Activated CD4-positive, alpha-beta memory T cell treated with anti-CD3 and anti-CD28 coated beads for 36 hours (primary cell): ENCODE data around the gene SLC41A3. TPM values are rescaled to one million over a fixed set of nuclear protein-coding genes. Genes with fewer than 3 reads are reported as not detected.

Experiments used
- CTCF ChIA-PET: fragments of 350-600 bp; sonication (Branson Sonifier 250); formaldehyde crosslinking; loops from one replicate; lab custom pipeline; 2021; ENCODE audit warnings: antibody characterized with exemption, inconsistent platforms; lab: Charles Lee
- POLR2A ChIA-PET: fragments of 350-600 bp; sonication (Branson Sonifier 250); formaldehyde crosslinking; loops from one replicate; lab custom pipeline; 2021; ENCODE audit warnings: antibody characterized with exemption; lab: Charles Lee
- DNase-seq: peaks from one replicate; pipeline ENCODE4 v3.0.0-alpha.2; 2020
- H3K27ac Mint-ChIP-seq: one replicate; pipeline ENCODE4 v1.8.0; 2021; ENCODE audit warnings: mixed read lengths
- H3K27me3 Mint-ChIP-seq: one replicate; pipeline ENCODE4 v1.8.0; 2021; ENCODE audit warnings: mixed read lengths
- H3K36me3 Mint-ChIP-seq: one replicate; pipeline ENCODE4 v1.8.0; 2021; ENCODE audit warnings: mixed read lengths
- H3K4me1 Mint-ChIP-seq: one replicate; pipeline ENCODE4 v1.8.0; 2021; ENCODE audit warnings: low read depth, mixed read lengths
- H3K4me3 Mint-ChIP-seq: one replicate; pipeline ENCODE4 v1.8.0; 2021; ENCODE audit warnings: mild to moderate bottlenecking, mixed read lengths
- H3K9me3 Mint-ChIP-seq: one replicate; pipeline ENCODE4 v1.8.0; 2021; ENCODE audit warnings: mixed read lengths
- intact Hi-C: fragments of 100-400 bp; cut with micrococcal nuclease; formaldehyde crosslinking; loops from one replicate; pipeline ENCODE4 v1.15.1; 2023
- total RNA-seq, 2 experiments: library from RNA; stranded (reverse); gene quantifications; one replicate each; pipeline ENCODE4 v1.2.3, GENCODE V29; 2021

Gene SLC41A3
- total RNA-seq, 2 experiments from 2014 or later: 26.3 to 27.3 TPM

DNA sequence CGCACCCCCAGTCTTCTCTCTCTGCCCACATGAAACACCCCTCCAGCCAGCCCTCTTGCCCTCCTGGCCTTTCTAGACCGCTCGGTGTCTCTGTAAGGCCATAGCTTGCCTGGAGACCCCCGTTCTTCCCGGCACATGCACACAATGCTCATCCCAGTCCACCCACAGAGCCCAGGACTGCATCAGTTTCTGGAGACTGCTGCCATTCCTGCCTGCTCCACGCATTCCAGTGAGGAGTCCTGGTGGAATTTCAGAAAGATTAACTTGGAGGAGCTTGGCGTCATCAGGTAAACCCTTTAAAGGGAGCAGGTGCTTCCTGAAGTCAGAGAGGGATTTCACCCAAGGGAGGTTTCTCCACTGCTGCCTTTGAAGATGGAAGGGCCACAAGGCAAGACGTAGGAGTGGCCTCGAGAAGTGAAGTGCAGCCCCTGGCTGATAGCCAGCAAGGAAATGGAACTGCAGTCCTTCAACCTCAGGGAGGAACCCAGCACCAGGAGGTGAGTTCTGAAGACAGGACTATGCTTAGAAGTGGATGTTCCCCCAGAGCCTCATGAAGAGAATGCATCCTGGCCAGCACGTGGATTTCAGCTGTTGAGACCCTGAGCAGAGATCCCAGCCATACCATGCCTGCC, 19.2 kb downstream of the SLC41A3 start:
- Mint-ChIP-seq H3K4me3 (no peak overlapping the region), H3K27me3 (no peaks in the 10 kb centered on the region), H3K9me3 (no peaks in the 10 kb centered on the region), H3K36me3 (peaks cover 5% of the 10 kb centered on the region), H3K4me1 (peaks cover 14% of the 10 kb centered on the region), H3K27ac (no peak overlapping the region)
- ChIA-PET POLR2A (no interaction called here), CTCF (no interaction called here)
- no peak for DNase-seq
- intact Hi-C loops: no loop called here

DNA sequence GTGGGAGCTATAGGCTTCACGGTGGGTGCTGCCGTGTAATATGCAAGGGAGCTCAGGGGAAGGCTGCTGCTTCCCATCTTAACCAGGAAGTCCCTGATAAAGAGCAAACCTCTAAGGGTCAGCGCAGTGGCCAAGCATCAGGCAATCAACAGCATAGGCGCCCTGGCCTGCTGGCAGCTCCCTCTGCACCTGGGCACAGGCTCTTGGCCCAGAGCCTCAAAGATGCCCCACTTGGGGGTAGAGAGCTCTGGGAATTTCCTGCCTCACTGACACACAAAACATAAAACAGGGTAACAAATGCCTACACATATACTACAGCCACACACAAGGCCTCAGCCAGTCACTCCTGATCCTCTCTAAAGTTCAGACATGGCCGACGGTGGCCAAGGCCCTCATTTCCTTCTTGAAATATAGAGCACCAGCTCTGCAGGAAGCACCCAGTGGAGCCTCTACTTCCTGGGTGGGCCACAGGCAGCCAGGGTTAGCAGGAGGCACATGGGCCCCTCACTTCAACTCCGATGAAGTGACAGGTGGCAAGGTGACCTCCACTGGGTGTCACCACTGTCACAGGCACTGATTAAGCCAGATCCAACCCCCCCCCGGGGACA, 20.5 kb downstream of the SLC41A3 start:
- Mint-ChIP-seq H3K4me1 (peaks cover 14% of the 10 kb centered on the region), H3K36me3 (peaks cover 5% of the 10 kb centered on the region), H3K27me3 (no peaks in the 10 kb centered on the region), H3K27ac (no peak overlapping the region), H3K9me3 (no peaks in the 10 kb centered on the region), H3K4me3 (no peak overlapping the region)
- ChIA-PET CTCF (no interaction called here), POLR2A (no interaction called here)
- DNase-seq: no peak
- intact Hi-C loops: no loop called here

DNA sequence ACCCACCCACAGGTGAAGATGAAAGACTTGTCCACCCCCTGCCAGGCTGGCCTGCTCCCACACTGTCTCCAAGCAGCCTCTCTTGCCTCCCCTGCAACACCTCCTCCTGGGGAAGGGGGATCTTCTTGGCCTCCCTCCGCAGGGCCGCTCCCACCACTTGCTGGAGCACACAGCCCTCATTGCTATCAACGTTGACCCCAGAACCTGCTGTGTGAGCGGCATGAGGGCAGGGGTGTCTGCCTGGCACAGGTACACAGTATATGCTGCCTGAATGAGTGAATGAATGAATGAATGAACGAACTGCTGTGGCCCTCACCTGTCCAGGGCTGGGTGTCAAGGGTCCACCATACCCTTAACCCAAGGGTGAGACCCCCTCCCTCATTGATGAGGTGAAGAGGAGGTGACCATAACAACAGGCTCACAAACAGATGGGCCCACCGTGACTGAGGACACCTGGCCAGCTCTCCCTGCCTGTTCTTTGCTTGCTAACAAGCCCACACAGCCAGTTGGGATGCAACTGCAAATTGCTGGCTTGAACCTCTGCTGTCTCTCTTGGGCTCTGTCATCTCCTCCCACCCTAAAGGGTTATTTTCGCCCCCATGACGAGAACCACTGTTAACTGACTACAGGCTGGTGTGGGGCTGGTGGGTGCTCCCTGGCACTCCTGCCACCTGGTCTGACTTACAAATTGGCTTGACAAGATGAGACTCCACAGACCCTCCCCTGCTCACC, 22.5 kb downstream of the SLC41A3 start:
- CTCF ChIA-PET: no interaction called here
- DNase-seq: no peak
- intact Hi-C loops: no loop called here
- POLR2A ChIA-PET: no interaction called here
- Mint-ChIP-seq H3K4me1 (peaks cover 14% of the 10 kb centered on the region), H3K9me3 (no peaks in the 10 kb centered on the region), H3K36me3 (no peaks in the 10 kb centered on the region), H3K4me3 (no peak overlapping the region), H3K27ac (no peak overlapping the region), H3K27me3 (no peaks in the 10 kb centered on the region)

DNA sequence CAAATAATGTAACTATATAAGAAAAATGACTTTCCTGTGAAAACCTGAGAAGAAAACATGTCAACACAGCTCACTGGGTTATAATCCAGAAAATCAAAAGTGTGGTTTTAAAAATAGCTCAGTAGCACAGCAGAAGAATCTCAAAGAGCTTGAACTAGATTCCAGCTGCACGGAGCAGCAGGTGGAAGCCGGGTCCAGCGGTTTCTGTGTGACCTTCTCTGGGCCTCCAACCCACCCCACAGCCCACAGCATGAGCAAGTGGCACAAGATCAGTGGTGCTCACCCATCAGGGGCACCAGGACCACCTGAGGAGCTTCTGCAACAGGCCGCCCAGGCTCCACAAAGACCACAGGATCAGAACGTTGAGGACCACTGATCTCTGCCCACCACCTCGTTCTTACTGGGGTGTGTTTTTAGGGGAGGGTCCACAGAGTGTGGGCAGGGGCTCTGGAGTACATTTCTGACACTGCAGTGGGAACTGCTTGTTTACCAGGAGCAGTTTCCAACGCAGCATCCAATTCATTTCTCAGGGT, 23.2 kb downstream of the SLC41A3 start:
- no peak for DNase-seq
- no peak overlapping the region for H3K4me3 Mint-ChIP-seq
- H3K36me3 Mint-ChIP-seq: no peaks in the 10 kb centered on the region
- no peaks in the 10 kb centered on the region for H3K27me3 Mint-ChIP-seq
- intact Hi-C loops: no loop called here
- H3K27ac Mint-ChIP-seq: no peak overlapping the region
- H3K9me3 Mint-ChIP-seq: no peaks in the 10 kb centered on the region
- CTCF ChIA-PET: no interaction called here
- H3K4me1 Mint-ChIP-seq: peaks cover 14% of the 10 kb centered on the region
- POLR2A ChIA-PET: no interaction called here

DNA sequence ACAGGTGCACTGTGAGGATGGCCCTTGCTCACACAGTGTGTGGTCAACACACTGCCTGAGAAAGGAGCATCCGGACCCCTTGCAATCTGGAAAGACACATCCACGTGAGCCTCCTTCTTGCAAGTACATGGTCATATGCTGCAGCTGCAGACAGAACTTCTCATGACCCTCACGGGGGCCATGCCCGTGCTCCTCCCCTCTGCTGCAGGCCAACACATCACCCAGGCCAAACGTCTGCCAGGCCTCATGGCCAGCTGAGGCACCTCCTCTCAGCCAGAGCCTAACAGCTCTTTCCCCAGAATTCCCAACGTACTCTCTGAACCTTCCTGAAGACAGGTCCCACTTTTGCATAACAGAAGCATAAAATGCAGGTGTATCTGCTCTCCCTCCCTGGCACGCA, 25.3 kb downstream of the SLC41A3 start:
- POLR2A ChIA-PET: no interaction called here
- H3K4me3 Mint-ChIP-seq: no peak overlapping the region
- DNase-seq: no peak
- no peak overlapping the region for H3K27ac Mint-ChIP-seq
- H3K36me3 Mint-ChIP-seq: no peaks in the 10 kb centered on the region
- no peaks in the 10 kb centered on the region for H3K9me3 Mint-ChIP-seq
- intact Hi-C loops: no loop called here
- H3K4me1 Mint-ChIP-seq: peaks cover 6% of the 10 kb centered on the region
- CTCF ChIA-PET: no interaction called here
- H3K27me3 Mint-ChIP-seq: no peaks in the 10 kb centered on the region

DNA sequence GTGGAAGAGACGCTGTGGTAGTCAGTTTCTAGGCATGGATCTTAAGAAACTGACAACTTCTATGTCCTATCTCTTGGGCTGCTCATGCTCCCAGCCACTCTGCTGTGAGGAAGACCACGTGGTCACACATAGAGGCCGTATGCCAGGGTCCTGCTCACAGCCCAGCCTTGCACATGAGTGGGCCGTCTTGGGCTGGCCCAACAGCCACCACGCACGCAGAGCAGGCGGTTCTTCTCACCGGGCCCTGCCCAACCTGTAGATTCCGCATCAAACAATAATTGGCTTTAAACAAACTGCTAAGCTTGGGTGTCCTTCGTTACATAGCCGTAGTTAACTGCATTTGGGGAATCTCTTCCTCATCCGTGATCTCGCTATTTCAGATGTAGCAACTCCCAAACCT, 26.0 kb downstream of the SLC41A3 start:
- no peaks in the 10 kb centered on the region for H3K36me3 Mint-ChIP-seq
- ChIA-PET CTCF (interaction anchor here (0.9 kb wide), 1 partner anchor 10 kb away, joined by 3 read pairs; no protein-coding TSS in a partner anchor), POLR2A (no interaction called here)
- no peak for DNase-seq
- intact Hi-C loops: no loop called here
- no peaks in the 10 kb centered on the region for H3K27me3 Mint-ChIP-seq
- H3K4me3 Mint-ChIP-seq: no peak overlapping the region
- no peaks in the 10 kb centered on the region for H3K9me3 Mint-ChIP-seq
- H3K4me1 Mint-ChIP-seq: peaks cover 8% of the 10 kb centered on the region
- no peak overlapping the region for H3K27ac Mint-ChIP-seq

DNA sequence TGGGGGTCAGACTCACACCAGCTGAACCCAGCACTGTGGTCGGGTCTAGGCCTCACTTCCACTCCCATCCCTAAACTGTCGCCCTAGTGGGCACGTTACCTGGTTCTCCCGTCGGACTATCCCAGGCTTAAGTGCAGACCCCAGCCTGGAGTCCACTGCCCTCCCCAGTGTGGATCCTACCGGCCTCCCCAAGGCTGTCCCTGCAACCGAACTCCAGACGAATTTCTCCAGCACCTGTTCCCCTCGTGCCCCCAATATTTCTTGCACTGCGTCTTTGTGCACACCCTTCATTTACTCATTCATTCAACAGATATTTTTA, 26.5 kb downstream of the SLC41A3 start:
- POLR2A ChIA-PET: no interaction called here

DNA sequence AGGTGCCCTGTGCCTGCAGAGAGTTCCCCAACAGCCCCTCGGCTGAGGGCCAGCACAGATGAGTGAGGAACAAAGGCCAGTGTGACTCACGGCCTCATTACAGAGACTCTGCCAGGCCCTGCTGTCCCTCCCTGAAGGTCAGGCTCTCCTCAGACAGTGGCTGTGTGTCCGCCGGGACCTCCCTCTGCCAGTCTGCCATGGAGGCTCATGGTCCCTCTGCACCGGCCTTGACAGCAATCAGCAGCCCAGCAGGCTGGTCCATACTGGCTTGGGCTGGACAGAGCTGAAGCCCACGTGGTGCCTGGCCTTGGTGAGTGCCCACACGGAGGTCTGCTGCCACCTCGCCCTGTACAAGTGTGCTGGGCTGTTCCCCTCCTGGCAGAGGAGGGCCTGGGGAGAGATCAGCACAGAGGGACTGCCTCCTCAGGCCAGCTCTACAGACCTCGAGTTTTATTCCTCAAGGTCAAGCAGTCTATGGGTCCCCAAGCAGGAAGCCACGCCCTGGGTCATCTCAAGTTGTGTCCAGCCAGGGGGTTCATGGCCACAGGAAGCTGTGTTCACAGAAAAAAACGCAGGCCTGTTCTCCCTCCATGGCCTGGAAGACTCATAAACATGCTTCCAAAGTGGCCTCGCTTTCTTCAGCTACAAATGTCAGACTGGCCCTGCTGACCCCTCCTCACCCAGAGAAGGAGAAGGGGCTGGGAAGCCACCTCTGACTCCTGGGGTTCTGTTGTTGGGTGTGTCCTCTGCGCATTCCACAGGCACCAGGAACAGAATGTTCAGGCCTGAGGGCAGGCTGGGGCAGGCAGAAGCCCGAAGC, 27.0 kb downstream of the SLC41A3 start:
- POLR2A ChIA-PET: no interaction called here
- Mint-ChIP-seq H3K9me3 (no peaks in the 10 kb centered on the region), H3K4me1 (peaks cover 10% of the 10 kb centered on the region), H3K36me3 (no peaks in the 10 kb centered on the region), H3K27me3 (no peaks in the 10 kb centered on the region), H3K27ac (no peak overlapping the region), H3K4me3 (no peak overlapping the region)
- DNase-seq: no peak
- intact Hi-C loops: no loop called here
- CTCF ChIA-PET: no interaction called here

More for the DNA sequence above, 26.5 kb downstream of the SLC41A3 start:
- CTCF ChIA-PET: interaction anchor here (0.9 kb wide), 1 partner anchor 10 kb away, joined by 3 read pairs; no protein-coding TSS in a partner anchor
- no peak for DNase-seq
- H3K9me3 Mint-ChIP-seq: no peaks in the 10 kb centered on the region
- no peak overlapping the region for H3K27ac Mint-ChIP-seq
- peaks cover 10% of the 10 kb centered on the region for H3K4me1 Mint-ChIP-seq
- H3K27me3 Mint-ChIP-seq: no peaks in the 10 kb centered on the region
- H3K4me3 Mint-ChIP-seq: no peak overlapping the region
- intact Hi-C loops: no loop called here
- no peaks in the 10 kb centered on the region for H3K36me3 Mint-ChIP-seq

DNA sequence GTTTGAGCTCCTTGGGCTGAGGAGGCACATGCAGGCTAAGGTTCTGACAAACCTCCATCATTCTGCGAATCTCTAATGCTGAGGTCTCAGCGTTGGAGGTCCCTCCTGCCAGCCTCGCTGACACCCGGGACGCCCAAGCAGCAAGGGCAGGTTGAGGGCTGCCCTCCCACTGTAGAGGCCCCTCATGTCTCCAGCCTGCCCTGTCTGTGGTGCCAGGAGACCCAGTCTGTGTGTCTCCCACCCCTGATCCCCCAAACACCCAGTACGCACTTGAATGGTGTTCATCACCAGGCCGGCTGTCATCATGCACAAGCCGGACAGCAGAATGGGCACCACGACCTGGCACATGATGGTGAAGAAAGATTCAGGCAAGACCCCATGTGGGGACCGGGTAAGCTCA, 27.8 kb downstream of the SLC41A3 start:
- DNase-seq: no peak
- peaks cover 10% of the 10 kb centered on the region for H3K4me1 Mint-ChIP-seq
- intact Hi-C loops: no loop called here
- no peaks in the 10 kb centered on the region for H3K27me3 Mint-ChIP-seq
- H3K9me3 Mint-ChIP-seq: no peaks in the 10 kb centered on the region
- H3K36me3 Mint-ChIP-seq: no peaks in the 10 kb centered on the region
- ChIA-PET CTCF (no interaction called here), POLR2A (no interaction called here)
- no peak overlapping the region for H3K4me3 Mint-ChIP-seq
- H3K27ac Mint-ChIP-seq: no peak overlapping the region

DNA sequence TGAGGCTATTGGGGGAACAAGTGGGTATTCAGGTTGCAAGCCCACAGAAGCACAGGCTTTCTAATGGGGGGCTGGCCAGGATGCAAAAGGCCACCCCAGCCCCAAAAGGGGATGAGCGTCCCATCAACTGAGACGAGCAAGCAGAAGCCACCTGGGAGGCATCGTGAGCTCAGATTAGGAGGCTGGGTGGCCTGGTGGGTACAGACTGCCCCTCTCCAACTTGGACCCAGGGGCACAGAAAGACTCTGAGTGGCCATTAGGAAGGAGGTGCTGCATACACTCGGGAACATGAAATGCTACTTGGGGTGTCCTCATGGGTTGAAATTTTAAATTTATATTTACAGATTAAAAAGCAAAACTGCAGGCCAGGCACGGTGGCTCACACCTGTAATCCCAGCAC, 29.1 kb downstream of the SLC41A3 start:
- DNase-seq: no peak
- intact Hi-C loops: no loop called here
- H3K4me1 Mint-ChIP-seq: peaks cover 10% of the 10 kb centered on the region
- H3K27me3 Mint-ChIP-seq: no peaks in the 10 kb centered on the region
- ChIA-PET POLR2A (no interaction called here), CTCF (no interaction called here)
- no peak overlapping the region for H3K4me3 Mint-ChIP-seq
- no peak overlapping the region for H3K27ac Mint-ChIP-seq
- no peaks in the 10 kb centered on the region for H3K36me3 Mint-ChIP-seq
- H3K9me3 Mint-ChIP-seq: no peaks in the 10 kb centered on the region

DNA sequence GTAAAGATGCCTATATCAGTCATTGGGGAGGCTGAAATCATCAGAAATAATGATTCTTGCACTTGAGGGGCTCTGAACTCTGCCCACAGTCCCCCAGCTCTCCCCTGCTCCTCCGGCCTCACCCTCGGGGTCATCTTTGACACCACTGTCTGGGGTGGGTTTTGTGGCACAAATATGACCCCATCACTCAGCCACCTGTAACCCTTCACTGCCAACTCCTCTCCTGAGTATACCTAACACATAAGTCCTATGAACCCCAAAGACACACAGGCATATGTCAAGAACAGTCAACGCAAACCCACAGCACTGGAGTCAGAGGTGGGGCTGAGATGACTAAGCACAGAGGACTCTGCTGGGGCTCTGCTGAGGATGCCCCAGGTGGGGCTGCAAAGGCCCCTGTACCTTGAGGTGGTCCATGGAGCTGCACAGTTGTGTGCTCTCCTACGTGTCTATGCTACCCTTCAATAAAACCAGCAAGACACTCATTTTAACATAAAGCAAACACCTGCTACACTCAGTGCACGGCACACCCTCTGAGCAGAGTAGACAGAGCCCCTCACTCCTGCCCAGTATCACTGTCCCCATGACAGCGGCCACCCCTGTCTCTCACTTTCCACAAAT, 29.9 kb downstream of the SLC41A3 start:
- DNase-seq: no peak
- ChIA-PET CTCF (no interaction called here), POLR2A (no interaction called here)
- Mint-ChIP-seq H3K9me3 (no peaks in the 10 kb centered on the region), H3K4me3 (no peak overlapping the region), H3K27ac (no peak overlapping the region), H3K36me3 (no peaks in the 10 kb centered on the region), H3K4me1 (peaks cover 10% of the 10 kb centered on the region), H3K27me3 (no peaks in the 10 kb centered on the region)
- intact Hi-C loops: no loop called here

DNA sequence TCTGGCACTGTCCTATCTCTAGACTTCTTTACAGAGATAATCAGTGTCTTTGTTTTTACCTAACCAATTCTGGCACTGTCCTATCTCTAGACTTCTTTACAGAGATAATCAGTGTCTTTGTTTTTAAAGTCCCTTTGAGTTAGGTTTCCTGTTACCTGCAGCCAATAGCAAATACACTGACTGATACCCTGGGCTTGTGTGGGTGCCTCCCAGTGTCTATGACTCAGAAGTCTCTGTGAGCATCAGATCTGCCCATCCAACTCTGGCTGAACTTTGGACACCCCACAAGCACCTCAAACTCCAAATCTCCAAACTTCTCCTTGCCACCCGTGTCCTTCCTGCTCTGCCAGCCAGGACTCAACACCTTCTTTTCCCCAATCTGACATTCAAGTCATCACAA, 30.4 kb downstream of the SLC41A3 start:
- CTCF ChIA-PET: no interaction called here

More for the DNA sequence above, 30.4 kb downstream of the SLC41A3 start:
- intact Hi-C loops: no loop called here
- POLR2A ChIA-PET: no interaction called here
- Mint-ChIP-seq H3K4me1 (peaks cover 10% of the 10 kb centered on the region), H3K9me3 (no peaks in the 10 kb centered on the region), H3K4me3 (no peak overlapping the region), H3K27me3 (no peaks in the 10 kb centered on the region), H3K36me3 (peaks cover 1% of the 10 kb centered on the region), H3K27ac (no peak overlapping the region)
- DNase-seq: no peak
